PC-3 (cell line): ENCODE data around the gene RPS23. TPM values are rescaled to one million over a fixed set of nuclear protein-coding genes. Genes with fewer than 3 reads are reported as not detected.

ENCODE experiments used
- ATAC-seq: fragments of 200-7000 bp; cut with Tn5 transposase; 2 replicates; pipeline ENCODE4 v1.9.1; 2020; ENCODE audit warnings: mild to moderate bottlenecking, moderate library complexity
- Bru-seq: library from RNA; stranded (reverse); fragments of 400-500 nt; gene quantifications from one replicate; lab custom pipeline; 2021; lab: Mats Ljungman, UMichigan
- BruChase-seq, 2 experiments: library from RNA; stranded (reverse); fragments of 400-500 nt; gene quantifications; one replicate each; lab custom pipeline; 2021; lab: Mats Ljungman, UMichigan
- BruUV-seq: library from RNA; stranded (reverse); fragments of 400-500 nt; replicated peaks from 2 replicates; lab custom pipeline; 2021; lab: Mats Ljungman, UMichigan
- CTCF ChIA-PET: fragments of 300-600 bp; sonication (Branson Sonifier 250); formaldehyde crosslinking; loops from one replicate; lab custom pipeline; 2022; ENCODE audit warnings: antibody characterized with exemption; lab: Charles Lee
- POLR2A ChIA-PET: fragments of 300-600 bp; sonication (Branson Sonifier 250); formaldehyde crosslinking; loops from one replicate; lab custom pipeline; 2022; ENCODE audit warnings: antibody characterized with exemption; ENCODE audit not compliant: unreplicated experiment; lab: Charles Lee
- DNase-seq: peaks from one replicate; pipeline ENCODE4 v3.0.0-alpha.2; 2015
- H2AFZ ChIP-seq: fragments of 300-600 bp; sonication (generic); 2 replicates; pipeline ENCODE4 v1.6.0; 2016; ENCODE audit warnings: antibody characterized with exemption, low read length
- H3F3A ChIP-seq: fragments of 300-600 bp; sonication (generic); one replicate; pipeline ENCODE4 v1.6.0; 2017; ENCODE audit warnings: antibody characterized with exemption, low read length, control low read depth, mild to moderate bottlenecking; ENCODE audit not compliant: unreplicated experiment
- H3K27ac ChIP-seq: fragments of 300-600 bp; sonication (generic); 2 replicates; pipeline ENCODE4 v1.5.1; 2016; ENCODE audit warnings: mild to moderate bottlenecking, low read length
- H3K27me3 ChIP-seq: fragments of 300-600 bp; sonication (generic); 2 replicates; pipeline ENCODE4 v1.6.1; 2016; ENCODE audit warnings: low read length, mixed read lengths
- H3K36me3 ChIP-seq: fragments of 300-600 bp; sonication (generic); 2 replicates; pipeline ENCODE4 v1.6.1; 2016; ENCODE audit warnings: low read depth, mixed run types, low read length, mixed read lengths
- H3K4me1 ChIP-seq: fragments of 300-600 bp; sonication (generic); 2 replicates; pipeline ENCODE4 v1.5.1; 2016; ENCODE audit warnings: low read length; ENCODE audit not compliant: insufficient read depth
- H3K4me2 ChIP-seq: fragments of 300-600 bp; sonication (generic); 2 replicates; pipeline ENCODE4 v1.6.0; 2016; ENCODE audit warnings: low read length
- H3K4me3 ChIP-seq: fragments of 300-600 bp; sonication (generic); 2 replicates; pipeline ENCODE4 v1.5.1; 2016; ENCODE audit warnings: mild to moderate bottlenecking, low read length, mixed read lengths
- H3K79me2 ChIP-seq: fragments of 300-600 bp; sonication (generic); 2 replicates; pipeline ENCODE4 v1.6.1; 2017; ENCODE audit warnings: low read length, mixed read lengths
- H3K9ac ChIP-seq: fragments of 300-600 bp; sonication (generic); 2 replicates; pipeline ENCODE4 v1.6.0; 2016; ENCODE audit warnings: mild to moderate bottlenecking, low read length
- H3K9me2 ChIP-seq: fragments of 300-600 bp; sonication (generic); replicated peaks from 2 replicates; pipeline ENCODE4 v1.6.1; 2016; ENCODE audit warnings: mixed run types, low read length, mixed read lengths
- H3K9me3 ChIP-seq: fragments of 300-600 bp; sonication (generic); 2 replicates; pipeline ENCODE4 v1.6.1; 2016; ENCODE audit warnings: low read length, mixed read lengths
- H4K20me1 ChIP-seq: fragments of 300-600 bp; sonication (generic); 2 replicates; pipeline ENCODE4 v1.6.1; 2016; ENCODE audit warnings: low read length, mixed read lengths
- EZH2 ChIP-seq: fragments of 300-600 bp; sonication (generic); IDR thresholded peaks from one replicate; pipeline ENCODE4 v1.6.1; 2017; ENCODE audit warnings: antibody characterized with exemption, mild to moderate bottlenecking, low read length; ENCODE audit not compliant: unreplicated experiment
- EZH2phosphoT487 ChIP-seq: fragments of 300-600 bp; sonication (generic); IDR thresholded peaks from 2 replicates; pipeline ENCODE4 v1.6.1; 2018; ENCODE audit warnings: mild to moderate bottlenecking, antibody characterized with exemption, low read length, borderline replicate concordance
- intact Hi-C: fragments of 100-400 bp; cut with micrococcal nuclease; formaldehyde crosslinking; loops from 2 replicates; pipeline ENCODE4 v1.9.0; 2023
- long read RNA-seq: library from polyadenylated mRNA; unstranded; transcript quantifications from one replicate; pipeline ENCODE4 v2.0.0, GENCODE V29; 2021; ENCODE audit not compliant: unreplicated experiment
- total RNA-seq: library from RNA; depleted of rRNA; stranded (reverse); fragments of >200 nt; gene quantifications from 2 replicates; pipeline ENCODE4 v1.2.3, GENCODE V29; 2014; rRNA removed
- TF ChIP-seq, protein P1 (sequence below): fragments of 300-600 bp; sonication (generic); conservative IDR thresholded peaks from 2 replicates; pipeline ENCODE4 v1.5.1; 2017; ENCODE audit warnings: antibody characterized with exemption, low read depth, mild to moderate bottlenecking, low read length

RPS23 gene
- total RNA-seq (2,034 and 2,407 TPM in 2 replicates), Bru-seq, nascent RNA (percentile 100 among the genes with signal in this experiment), BruChase-seq, experiment 1, labeled RNA remaining after a 6-hour chase (percentile 100 among the genes with signal in this experiment), BruChase-seq, experiment 2, labeled RNA remaining after a 2-hour chase (percentile 99 among the genes with signal in this experiment)
- long read RNA-seq, transcript RPS23-201 (4 exons, 3,437 nt): major isoform, 331 of 404 reads
- long read RNA-seq, transcript RPS23-203 (3 exons, 576 nt): minor isoform, 53 of 404 reads
- long read RNA-seq, partial matches to known transcripts: 4 of 404 reads
- long read RNA-seq, other reads (novel, unspliced or antisense): 14 of 404 reads

DNA sequence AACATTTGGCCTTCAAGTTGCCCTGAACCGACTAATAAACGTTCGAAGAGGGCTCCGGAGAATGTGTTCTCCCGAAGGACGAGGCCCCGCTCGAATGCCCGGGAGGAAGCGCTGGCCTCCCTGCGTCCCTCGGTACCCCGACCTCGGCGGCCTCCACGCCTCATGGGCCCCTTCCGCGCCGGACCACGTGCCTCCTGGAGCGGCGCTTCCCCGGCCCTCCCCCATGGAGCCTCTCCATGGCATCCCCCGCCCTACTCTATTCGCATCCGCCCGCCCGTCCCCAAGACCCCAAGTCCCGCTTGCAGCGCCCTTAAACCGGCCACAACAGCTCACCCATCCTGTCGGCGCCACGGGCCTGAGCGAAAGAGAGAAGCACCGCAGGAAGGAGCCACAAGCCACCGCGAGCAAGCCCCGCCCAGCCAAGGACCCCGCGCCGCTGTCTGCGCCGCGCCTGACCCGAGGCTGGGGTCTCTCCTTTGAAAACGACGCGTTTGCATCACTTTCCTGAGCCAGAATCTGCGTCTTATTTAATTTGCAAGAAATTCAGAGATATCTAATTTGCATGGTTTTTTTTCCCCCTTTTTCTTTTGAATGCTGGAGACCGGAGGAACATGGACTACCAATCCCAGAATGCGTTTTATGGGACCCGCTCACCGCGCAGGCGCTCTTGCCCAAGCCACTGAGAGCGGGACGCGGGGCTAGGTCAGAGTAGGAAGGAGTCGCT lies at the start of gene RPS23:
TSS of gene RPS23 (minus strand) at position 368 of the 724 bp plus-strand sequence. CDS start at position 337, 31 bp downstream.
- Histone ChIP-seq H3F3A (peaks cover 10% of the 10 kb centered on the region), H3K4me3 (peak within 1 kb of the TSS; percentile 100), H4K20me1 (peaks cover 24% of the 10 kb centered on the region), H3K9ac (peak within 1 kb of the TSS; percentile 100), H3K27ac (peak within 1 kb of the TSS; percentile 45), H3K4me1 (peaks cover 12% of the 10 kb centered on the region), H3K79me2 (peaks cover 30% of the 10 kb centered on the region), H3K4me2 (peak within 1 kb of the TSS; percentile 98), H3K9me3 (no peaks in the 10 kb centered on the region), H3K9me2 (no peaks in the 10 kb centered on the region), H2AFZ (peak within 1 kb of the TSS; percentile 85), H3K36me3 (peaks cover 33% of the 10 kb centered on the region), H3K27me3 (no peaks in the 10 kb centered on the region)
- ChIA-PET POLR2A (interaction anchor here (0.7 to 0.8 kb wide), 3 partner anchors 14 to 1375 kb away, joined by 3 to 5 read pairs (median 3); no protein-coding TSS in a partner anchor), CTCF (interaction anchor here (1.4 kb wide), 1 partner anchor 19 kb away, joined by 3 read pairs; no protein-coding TSS in a partner anchor)
- DNase-seq (peak; percentile 87), ATAC-seq (peak; percentile 87)
- TSS peak; percentile 51 for BruUV-seq
- intact Hi-C loops: no loop called here
- no peak for TF ChIP-seq EZH2phosphoT487
- TF ChIP-seq EZH2: no peak
- TF ChIP-seq, protein P1, sequence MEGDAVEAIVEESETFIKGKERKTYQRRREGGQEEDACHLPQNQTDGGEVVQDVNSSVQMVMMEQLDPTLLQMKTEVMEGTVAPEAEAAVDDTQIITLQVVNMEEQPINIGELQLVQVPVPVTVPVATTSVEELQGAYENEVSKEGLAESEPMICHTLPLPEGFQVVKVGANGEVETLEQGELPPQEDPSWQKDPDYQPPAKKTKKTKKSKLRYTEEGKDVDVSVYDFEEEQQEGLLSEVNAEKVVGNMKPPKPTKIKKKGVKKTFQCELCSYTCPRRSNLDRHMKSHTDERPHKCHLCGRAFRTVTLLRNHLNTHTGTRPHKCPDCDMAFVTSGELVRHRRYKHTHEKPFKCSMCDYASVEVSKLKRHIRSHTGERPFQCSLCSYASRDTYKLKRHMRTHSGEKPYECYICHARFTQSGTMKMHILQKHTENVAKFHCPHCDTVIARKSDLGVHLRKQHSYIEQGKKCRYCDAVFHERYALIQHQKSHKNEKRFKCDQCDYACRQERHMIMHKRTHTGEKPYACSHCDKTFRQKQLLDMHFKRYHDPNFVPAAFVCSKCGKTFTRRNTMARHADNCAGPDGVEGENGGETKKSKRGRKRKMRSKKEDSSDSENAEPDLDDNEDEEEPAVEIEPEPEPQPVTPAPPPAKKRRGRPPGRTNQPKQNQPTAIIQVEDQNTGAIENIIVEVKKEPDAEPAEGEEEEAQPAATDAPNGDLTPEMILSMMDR: no peak

DNA sequence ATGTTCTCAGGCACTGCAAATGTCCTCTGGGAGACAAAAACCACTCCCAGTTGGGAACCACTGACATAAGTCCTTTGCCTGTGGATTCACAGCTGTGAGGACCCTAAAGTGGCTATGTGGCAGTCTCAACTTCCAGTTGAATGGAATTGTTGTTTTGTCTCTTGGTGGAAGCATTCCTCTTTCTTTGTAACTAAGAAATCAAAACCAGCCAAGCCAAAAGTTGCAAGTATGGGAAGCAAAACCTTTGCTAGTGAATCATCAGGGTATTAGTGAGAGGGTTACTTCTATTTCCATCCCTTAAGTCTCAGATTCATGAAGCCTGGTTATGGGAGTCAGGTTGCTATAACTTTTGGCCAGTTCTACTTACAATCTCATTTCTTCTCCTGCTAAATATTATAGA lies 49.8 kb upstream of the RPS23 start:
- no peak overlapping the region for H3K27ac ChIP-seq
- no peak overlapping the region for H2AFZ ChIP-seq
- ChIA-PET CTCF (no interaction called here), POLR2A (no interaction called here)
- H3K9ac ChIP-seq: no peak overlapping the region
- H3K4me3 ChIP-seq: no peak overlapping the region
- DNase-seq: no peak
- no peaks in the 10 kb centered on the region for H3K79me2 ChIP-seq
- no peaks in the 10 kb centered on the region for H3K27me3 ChIP-seq
- intact Hi-C loops: no loop called here
- H3K4me2 ChIP-seq: no peak overlapping the region
- TF ChIP-seq EZH2phosphoT487 (no peak), EZH2 (no peak)
- TF ChIP-seq, protein P1: no peak
- H3K4me1 ChIP-seq: no peaks in the 10 kb centered on the region
- no peaks in the 10 kb centered on the region for H4K20me1 ChIP-seq
- no peaks in the 10 kb centered on the region for H3F3A ChIP-seq
- H3K9me3 ChIP-seq: no peaks in the 10 kb centered on the region
- H3K36me3 ChIP-seq: no peaks in the 10 kb centered on the region
- no peak for ATAC-seq
- no TSS peak for BruUV-seq
- H3K9me2 ChIP-seq: no peaks in the 10 kb centered on the region
